HG03095 (cell line): Measurements from ENCODE around the gene PPA1.
"Not testable (repeated sequence)": the region's sequence is repeated elsewhere in the genome, so short reads cannot be mapped to it uniquely, and the experiment has no call there.

ENCODE experiments used
- ATAC-seq: cut with Tn5 transposase; IDR thresholded peaks from one replicate; pipeline ENCODE4 v1.9.1; 2021; ENCODE audit warnings: moderate library complexity; ENCODE audit not compliant: unreplicated experiment

The PPA1 gene

DNA sequence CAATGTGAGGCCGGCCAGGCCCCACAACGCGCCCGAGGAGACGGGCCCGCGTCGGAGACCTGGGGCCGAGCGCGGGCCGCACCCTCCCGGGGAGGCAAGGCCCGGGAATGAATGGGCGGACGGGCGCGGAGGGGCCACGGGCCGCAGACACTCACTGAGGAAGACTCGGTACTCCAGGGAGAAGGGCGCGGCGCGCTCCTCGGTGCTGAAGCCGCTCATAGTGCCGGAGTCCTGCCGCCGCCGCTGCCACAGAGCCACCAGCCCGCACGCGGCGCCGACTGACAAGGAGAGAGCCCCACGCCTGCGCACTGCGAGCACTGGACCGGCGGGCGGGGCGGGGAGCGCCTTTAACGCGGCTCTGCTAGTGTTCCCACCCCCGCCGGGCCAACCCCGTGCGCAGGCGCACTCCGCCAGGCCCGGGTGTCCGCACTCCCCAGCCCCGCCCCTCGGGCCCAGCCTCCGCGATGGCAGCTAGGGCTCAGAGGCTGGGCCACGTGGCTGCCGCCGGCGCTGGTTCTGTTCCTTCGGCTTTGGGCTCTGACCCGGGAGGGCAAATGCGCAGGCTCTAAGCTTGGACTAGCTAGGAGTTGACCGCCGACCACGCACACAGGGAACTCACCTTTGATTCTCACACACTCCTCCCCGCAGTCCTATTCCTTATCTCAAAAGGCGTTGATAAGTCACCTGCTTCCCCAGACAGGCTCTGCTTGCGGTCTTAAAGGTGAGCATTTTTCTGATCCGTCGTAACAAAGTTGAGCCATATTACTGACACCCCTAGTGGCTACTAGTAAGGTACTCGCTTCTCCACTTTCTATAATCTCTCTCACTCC lies at the start of gene PPA1:
Gene PPA1, minus strand, starts transcription at position 321 of the 830 bp plus-strand sequence. Its CDS starts 102 bp downstream, at position 219.
- ATAC-seq, result peak; percentile 83

DNA sequence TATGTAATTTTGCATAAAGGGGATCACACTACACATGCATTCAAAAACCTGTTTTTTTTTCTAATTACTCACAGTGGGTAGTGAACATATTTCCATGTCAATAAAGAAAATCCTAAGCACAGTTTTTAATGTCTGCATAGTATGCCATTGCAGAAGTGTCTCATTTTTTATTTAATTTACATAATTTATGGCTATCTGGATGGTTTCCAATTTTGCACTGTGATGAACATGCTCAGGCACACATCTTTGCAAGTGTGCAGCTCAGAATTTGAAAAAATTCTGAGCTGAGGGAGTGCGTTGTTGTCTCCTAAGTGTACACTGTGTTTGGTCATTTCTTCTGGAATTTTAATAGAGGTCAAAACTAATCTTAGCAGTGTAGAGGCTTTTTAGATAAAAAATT lies 48.4 kb upstream of the PPA1 start:
- ATAC-seq, result no peak

DNA sequence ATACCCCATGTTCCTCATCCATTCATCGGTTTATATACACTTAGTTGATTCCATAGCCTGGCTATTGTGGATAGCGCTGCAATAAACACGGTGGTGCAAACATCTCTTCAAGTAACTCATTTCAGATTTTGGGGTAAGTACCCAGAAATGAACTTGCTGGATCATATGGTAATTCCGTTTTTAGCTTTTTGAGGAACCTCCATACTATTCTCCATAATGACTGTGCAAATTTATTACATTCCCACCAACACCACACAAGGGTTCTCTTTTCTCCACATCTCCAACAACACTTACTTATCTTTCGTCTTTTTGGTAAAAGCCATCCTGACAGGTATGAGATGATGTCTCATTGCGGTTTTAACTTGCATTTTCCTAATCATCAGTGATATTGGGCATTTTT lies 46.9 kb upstream of the PPA1 start:
- no peak for ATAC-seq

DNA sequence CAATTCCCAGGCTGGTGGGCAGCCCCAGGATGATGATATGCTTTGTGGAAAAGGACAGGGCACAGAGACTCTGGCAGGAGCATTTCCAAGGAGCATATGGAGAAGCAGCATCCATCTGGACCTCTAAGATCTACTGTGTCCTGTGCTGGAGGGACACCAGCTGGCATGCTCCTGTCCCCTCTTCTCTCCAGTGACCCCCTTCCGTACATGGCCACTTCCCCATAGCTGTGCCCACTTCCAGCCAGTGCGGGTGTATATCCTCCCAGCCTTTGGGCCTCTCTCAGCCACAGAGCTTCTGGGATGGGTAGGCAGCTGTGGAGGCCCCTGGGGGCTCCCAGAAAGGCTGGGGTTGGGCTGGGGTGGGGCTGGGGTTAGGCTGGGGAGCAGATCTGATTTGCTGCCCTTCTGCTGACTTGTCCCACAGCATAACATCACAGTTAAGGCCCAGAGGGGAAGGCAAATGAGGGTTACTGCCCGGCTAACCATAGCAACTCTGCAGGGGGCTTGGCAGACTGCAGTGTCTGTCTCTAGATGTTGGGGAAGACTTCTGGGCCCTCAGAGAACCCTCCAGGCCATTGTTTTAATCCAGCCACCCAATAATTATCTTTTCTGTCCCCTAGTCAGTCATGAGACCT lies 44.3 kb upstream of the PPA1 start:
- ATAC-seq, result no peak

DNA sequence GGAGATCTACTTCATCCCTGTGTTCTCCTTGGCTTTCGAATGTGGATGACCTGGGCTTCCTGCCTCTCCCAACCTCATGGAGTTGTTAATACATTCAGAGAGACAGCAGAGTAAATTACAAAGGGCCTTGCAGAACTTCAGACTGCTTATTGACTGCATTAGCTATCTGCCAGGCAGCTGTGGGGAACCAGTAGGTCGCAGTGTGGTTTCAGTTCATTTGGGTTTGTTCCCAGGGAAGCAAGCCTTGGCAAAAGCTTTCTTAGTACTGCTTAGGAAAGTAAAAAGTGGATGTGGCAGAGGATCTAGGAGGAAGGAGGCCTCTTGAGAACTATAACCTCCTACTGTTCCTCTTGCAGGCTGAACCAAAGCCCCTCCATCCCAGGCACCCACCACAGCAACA lies 41.4 kb upstream of the PPA1 start:
- ATAC-seq, result no peak

DNA sequence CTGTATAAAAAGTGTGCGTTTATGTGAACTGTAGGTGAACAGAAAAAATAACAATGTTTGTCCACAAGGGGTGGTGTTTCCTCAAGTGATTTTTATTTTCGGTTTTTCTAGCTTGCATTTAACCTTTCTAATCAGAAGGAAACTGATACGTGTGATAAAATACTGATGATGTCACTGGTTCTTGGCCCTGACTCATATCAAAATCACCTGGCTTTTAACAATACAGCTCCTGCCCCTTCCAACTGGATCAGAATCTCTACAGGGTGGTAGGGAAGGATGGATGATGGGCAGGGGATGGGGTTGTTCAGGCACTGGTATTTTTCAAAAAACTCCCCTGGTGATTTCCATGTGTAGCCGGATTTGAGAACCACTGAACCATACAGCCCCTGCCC lies 39.7 kb upstream of the PPA1 start:
- ATAC-seq, result no peak

DNA sequence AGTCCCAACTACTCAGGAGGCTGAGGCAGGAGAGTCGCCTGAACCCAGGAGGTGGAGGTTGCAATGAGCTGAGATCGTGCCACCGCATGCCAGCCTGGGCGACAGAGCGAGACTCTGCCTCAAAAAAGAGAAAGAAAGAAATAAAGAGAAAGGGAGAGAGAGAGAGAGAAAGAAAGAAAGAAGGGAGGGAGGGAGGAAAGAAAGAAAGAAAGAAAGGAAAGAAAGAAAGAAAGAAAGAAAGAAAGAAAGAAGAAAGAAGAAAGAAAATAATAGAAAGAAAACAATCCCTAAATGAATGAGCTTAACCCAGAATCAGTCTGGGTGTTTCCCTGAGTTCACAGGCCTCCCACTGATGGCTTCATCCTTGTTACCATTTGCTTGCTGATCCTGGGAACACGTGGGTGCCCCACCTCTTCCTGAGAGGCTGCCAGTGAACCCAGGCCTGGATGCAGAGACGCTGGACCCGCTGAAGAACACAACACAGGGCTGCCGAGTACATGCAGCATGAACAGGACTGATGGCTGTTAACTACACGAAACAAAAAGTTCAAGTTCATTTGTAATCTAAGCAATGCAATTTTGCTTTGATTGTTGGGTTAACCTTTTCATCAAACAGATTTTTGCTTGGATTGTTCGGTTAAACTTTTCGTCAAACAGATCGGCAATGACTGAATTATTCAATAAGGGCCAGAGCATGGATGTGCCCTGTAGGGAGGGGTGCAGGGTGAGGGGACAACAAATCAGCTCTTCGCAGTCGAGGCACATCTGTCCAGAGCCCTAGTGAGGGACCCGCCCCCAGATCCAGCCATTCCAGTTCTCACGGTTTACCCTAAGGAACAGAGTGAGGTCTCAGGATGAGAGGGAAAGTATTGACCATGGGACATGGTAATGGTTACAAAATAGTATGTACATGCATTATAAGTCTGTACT lies 39.0 kb upstream of the PPA1 start:
- ATAC-seq, result no peak

DNA sequence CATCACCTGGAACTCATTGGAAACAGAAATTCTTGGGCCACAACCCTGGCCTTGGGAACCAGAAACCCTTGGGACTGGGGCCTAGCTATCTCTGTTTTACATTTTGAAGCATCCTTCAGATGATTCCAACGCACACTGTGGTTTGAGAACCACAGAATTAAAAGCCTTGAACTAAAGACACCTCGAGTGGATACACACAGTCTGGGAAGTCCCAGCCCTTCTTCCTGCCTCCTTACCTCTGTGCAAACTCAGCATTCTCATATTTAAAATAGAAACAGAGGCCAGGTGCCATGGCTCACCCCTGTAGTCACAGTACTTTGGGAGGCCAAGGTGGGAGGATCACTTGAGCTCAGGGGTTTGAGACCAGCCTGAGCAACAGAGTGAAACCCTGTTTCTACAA lies 37.7 kb upstream of the PPA1 start:
- ATAC-seq, result no peak

DNA sequence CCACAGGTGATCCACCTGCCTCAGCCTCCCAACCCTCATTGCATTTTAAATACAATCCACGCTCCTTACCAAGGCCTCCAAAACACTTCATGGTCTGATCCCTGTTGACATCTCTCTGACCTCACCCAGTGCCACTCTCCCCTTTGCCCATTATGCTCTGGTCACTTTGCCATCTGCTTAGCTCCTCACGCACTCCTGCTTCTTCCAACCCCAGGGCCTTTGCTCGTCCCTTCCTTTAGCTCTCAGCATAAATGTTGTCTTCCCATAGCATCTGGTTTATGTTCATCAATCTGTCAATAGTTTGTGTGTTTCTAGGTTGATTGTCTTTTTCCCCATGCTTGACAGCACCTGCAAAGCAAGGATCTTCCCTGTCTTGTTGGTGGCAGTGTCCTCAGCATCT lies 36.5 kb upstream of the PPA1 start:
- ATAC-seq, result no peak

DNA sequence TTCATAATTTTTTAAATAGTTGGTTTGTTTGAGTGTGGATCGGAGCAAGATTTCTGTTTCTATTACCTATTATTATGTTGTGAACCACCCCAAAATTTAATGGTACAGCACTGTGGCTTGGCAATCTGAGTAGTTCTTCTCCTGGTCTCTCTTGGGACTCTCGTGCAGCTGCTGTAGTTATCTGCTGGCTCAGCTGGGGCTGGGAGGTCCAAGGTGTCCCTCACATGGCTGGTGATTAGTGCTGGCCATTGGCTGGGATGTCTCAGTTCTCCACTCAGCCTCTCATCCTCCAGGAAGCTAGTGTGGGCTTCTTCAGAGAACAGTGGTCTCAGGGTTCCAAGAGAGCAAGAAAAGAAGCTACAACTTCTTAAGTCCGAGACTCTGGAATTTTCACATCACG lies 35.1 kb upstream of the PPA1 start:
- no peak for ATAC-seq

DNA sequence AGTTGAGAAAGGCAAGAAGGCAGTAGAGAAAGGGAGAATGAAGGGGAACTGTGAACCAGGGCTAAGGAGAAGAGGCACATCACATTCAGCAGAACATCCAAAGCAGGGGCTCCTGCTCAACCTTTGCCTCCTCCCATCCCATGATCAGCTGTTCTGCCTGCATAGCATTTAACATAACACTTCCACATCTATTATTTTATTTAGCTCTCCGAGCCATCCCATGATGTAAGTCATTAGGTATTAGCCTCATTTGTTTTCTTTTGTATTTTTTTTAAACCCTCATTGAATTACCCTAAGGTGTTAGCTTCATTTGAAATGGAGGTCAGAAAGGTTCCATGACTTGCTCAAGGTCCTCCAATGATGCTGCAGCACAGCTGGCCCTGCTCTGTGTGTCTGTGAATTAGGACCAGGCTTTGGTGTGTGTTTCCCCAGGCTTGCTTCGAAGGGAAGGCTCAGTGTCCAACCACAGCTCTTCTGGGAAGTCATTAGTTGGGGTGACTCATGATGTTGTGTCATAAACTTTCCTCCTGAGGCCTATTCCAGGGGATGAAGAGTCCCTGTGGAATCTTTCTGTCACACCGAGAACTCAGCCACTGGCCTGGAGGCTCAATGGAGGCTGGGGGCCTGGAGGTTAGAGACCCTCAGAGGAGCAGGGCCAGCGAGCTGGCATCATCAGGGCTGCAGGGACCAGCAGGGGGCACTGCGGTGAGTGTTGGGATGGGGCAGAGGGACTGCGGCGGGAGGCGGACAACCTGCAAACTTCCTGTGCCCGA lies 34.1 kb upstream of the PPA1 start:
- no peak for ATAC-seq

DNA sequence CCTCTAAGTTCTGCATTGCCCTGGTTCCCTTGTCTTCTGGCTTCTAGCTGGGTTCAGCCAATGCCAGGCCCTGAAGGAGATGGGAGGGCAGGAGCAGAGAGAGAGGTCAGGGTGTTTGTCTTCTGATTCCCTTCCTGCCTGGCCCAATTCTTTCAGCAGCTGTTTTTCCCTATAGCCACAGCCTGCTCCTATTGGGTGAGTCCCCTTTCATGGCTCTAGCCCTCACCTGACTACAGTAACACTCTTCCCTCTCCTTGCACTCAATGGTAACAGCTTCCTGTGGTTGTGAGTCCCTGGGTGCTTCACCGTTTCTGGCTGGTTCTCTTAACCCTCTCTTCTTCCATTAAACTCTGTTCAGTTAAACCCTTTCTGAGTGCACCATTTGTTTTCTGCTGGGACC lies 33.5 kb upstream of the PPA1 start:
- no peak for ATAC-seq

DNA sequence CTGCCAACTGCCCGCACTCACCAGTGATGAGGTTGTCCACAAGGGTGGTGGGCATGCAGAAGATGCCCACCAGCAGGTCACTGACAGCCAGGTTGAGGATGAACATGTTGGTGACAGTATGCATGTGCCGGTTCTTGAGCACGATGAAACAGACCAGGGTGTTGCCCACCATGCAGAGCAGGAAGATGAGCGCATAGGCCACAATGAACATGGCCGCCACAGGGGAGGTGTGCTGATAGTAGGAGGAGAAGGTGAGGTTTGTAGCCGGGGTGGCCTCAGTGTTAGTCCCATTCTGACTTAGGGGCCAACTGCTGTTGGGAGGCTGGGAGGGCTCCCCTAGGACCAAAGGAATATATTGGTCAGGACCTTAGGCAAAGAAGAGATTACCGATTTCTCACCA lies 32.8 kb upstream of the PPA1 start:
- no peak for ATAC-seq

DNA sequence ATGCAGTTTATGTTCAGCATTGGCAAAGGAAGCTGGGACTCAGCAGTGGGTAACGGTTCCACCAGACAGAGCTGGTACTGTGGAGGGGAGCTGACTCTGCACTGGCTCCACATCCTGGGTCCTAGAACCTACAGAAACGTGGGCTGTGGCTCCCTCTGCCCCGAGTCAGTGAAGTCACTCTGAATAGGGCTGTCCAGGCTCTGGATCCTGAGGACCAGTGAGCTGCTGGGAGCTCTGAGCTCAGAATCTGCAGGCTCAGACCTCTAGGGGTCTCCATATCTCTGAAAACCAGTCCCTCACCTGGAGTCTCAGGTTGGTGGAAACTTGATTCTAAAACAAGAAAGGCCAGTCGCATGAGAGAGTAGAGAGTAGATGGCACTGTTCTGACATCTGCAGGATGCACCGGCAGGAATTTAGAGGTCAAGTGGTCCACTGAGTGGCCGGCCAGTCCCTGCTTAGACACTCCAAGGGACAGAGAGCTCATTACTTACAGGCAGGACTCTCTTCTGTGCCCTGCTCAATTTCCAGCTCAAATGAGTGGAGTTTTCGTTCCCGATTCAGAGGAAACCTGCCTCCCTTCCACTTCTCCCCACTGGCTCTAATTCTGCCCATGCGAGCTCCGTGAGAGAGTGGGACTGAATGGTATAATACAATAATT lies 31.9 kb upstream of the PPA1 start:
- ATAC-seq, result no peak

DNA sequence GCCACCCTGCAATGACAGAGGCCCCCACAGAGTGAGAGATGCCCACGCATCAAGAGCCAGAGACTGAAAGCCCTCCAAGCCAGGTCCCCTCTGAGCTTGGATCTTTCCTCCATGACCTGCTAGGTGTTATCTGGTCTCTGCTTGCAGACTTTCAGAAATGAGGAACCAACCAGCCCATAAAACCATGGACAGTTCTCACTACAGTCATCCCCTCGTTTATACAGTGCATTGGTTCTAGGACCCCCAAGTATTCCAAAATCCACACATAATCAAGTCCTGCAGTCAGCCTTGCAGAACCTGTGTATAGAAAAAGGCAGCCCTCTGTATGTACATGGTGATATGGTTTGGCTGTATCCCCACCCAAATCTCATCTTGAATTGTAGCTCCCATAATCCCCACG lies 27.5 kb upstream of the PPA1 start:
- no peak for ATAC-seq

DNA sequence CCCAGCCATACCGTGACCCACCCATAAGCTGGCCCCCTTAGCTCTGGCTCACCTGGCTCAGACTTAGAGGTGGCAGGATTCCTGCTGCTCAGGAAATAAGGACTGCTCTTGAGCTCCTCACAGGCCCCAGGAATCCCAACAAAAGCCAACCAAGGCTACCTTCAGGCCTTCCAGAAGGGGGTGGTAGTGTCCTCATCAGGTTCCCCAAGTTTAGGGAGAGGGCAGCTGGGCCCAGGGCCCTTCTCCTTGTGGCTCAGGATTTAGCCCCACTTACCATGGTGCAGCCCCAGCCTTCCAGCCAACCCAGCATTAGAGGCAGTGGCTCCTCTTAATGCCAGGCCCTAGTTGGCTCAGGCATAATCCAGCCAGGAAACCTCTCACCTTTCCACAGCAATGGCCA lies 27.0 kb upstream of the PPA1 start:
- ATAC-seq, result no peak

DNA sequence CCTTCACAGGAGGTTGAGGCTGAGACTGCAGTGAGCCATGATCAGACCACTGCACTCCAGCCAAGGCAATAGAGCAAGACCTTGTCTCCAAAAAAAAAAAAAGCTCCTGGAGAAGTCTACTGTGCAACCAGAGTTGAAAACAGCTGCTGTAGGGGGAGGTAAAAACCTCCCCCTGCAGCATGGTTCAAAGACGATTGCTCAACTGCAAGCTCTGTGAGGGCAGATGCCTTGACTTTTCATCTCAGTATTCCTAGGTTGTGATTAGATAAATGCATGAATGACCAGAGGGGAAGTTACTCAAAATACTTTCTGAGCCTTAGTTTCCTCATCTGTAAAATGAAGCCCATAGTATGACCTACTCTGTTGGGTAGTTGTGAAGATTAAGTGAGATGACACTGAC lies 25.0 kb upstream of the PPA1 start:
- ATAC-seq, result no peak

DNA sequence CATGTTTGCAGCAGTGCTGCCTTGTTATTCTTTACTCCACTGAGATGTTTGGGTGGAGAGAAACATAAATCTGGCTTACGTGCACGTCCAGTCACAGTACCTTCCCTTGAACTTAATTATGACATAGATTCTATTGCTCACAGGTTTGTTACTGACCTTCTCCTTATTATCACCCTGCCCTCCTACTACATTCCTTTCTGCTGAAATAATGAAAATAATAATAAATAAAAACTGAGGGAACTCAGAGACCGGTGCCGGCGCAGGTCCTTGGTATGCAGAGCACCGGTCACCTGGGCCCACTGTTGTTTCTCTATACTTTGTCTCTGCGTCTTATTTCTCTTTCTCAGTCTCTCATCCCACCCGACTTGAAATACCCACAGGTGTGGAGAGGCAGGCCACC lies 24.6 kb upstream of the PPA1 start:
- ATAC-seq, result not testable (repeated sequence)

DNA sequence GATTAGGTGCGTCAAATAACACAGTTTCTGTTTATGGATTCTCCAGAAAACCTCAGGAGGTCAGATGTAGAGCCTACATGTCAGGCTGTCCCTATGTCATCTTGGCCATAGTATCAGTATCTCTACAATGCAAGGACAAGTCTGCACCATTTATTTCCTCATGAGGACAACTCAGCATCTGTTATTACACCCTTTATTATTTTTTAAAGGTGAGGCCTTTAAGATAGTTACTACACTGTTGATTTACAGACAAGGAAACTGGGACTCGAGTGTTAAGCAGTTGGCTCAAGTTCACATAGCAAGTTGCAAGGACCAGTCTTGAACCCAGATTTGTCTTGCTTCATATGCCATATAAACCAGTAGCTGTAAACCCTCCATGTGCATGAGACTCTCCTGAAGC lies 23.2 kb upstream of the PPA1 start:
- no peak for ATAC-seq
